HCEC 1CT (cell line): ENCODE results near the gene PRMT6.

Experiments
- DNase-seq: peaks from one replicate; pipeline ENCODE4 v3.0.0-alpha.2; 2017

Gene PRMT6

GRCh38 chr1:107095647-107096046 is 39.2 kb downstream of the PRMT6 start:
- no peak for DNase-seq

DNA sequence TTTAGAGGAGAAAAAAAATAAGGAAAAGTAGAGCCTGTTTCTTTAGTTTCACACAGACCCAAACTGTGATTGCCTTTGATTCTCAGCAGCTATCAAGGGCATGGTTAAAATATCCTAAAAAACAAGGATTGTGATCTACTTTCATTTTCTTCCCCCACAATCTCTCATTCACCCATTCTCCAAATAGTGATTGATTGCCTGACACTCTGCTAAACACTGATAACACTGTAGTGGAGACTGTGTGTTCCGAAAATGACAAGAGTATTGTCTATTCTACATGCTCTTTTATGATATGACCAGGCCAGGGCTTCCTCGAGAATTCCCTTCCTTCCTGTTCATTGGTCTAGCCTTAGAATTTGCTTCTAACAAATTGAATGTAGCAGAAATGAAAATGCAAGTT is 40.2 kb downstream of the PRMT6 start:
- DNase-seq: no peak

- no peak for DNase-seq
Measured at GRCh38 chr1:107098961-107099360, 42.5 kb downstream of the PRMT6 start.

DNA sequence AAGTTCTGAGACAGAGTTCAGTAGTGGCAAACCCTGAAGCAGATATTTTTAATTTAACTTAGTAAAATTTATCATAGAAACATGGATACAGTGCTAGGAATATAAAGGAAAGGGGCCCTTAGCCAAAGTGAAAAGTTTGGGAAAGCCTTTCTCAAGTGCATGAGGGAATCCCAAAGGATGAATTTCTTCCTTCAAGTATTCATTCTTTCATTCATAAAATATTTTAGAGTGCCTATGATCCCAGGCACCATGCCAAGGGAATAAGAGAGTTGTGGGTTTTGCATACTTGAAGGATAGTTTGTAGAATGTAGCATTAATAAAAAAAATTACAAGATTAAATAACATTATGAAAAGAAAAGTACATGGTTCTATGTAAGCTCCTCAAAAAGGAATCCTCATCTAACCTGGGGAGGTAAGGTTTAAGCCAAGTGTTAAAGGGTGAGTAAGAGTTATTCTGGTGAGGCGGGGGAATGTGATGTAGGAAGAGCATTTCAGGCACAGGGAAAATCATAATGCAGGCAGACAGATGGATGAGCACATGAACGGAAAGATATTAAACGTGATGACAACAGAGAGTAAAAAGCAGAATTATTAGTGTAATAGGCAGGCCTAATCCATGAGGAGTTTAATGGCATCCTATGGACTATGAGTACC is 44.0 kb downstream of the PRMT6 start:
- DNase-seq: no peak

- DNase-seq: no peak
Measured at GRCh38 chr1:107105914-107106313, 49.4 kb downstream of the PRMT6 start.
